NCI-H82 (cell line): ENCODE measurements around the gene CETN3.
"Not testable (repeated sequence)": the region's sequence is repeated elsewhere in the genome, so short reads cannot be mapped to it uniquely, and the experiment has no call there.

Source experiments
- DNase-seq: peaks from one replicate; lab custom pipeline; 2025; lab: John Stamatoyannopoulos, UW

The CETN3 gene

DNA sequence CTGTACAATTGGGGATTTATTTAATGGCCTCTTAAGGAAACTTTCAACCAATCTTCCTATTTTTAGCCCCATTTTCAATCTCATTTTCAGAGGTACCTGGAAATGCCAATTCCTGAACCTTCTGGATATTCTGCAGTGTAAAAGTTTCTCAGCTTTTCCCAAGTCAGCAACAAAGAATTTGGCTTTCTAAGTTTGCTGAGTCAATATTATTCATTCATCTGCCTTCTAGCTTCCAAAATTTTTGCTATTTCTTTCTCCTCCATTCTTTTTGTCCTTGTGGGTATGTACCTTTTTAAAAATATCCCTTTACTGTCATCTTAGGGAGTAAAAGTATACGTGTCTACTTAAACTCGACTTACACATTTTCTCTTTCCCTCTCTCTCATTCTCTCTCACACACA lies 25.7 kb downstream of the CETN3 start:
- DNase-seq = no peak

DNA sequence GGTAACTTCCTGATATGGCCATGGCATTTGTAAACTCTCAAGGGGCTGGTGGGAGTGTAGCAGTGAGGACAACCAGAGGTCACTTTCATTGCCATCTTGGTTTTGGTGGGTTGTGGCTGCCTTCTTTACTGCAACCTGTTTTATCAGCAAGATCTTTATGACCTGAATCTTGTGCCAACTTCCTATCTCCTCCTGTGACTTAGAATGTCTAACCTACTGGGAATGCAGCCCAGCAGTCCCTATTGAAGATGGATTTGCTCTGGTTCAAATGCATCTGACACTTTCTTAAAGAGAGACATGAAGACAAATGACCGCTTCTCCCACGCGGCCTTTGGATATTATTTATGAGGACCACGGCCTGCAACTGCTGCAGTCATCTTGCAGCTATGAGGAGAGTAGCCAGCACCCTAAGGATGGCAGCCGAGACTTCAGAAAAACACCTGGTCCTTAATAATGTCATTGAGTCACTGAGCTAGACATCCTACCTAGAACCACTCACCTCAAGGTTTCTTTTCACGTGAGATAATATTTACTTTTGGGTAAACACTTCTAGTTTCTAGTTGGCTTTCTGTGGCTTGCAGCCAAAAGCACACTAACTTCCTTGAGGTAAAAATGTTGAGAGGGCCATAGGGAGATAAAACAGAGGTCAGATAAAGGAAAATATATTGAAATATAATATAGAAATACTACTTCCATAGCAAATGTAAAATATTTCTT lies 28.2 kb downstream of the CETN3 start:
- DNase-seq = no peak

DNA sequence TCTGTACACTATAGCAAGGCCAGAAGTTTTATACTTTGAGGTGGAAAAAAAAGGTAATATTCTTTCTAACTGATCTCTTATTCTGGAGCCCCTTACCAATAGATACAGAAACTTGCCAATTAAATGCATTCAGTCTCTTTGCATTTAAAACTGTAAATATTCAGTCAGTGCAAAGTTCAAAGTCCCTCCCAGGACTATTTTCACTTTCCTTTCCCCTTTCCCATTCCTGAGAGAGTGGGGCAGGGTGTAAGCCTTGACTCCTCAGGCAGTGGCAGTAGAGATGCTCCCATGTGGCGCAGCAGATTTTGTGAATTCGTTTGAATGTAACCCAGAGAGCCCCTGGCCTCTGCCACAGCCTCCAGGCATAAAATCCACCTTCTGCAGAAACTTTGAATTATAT lies 29.9 kb downstream of the CETN3 start:
- DNase-seq = no peak

DNA sequence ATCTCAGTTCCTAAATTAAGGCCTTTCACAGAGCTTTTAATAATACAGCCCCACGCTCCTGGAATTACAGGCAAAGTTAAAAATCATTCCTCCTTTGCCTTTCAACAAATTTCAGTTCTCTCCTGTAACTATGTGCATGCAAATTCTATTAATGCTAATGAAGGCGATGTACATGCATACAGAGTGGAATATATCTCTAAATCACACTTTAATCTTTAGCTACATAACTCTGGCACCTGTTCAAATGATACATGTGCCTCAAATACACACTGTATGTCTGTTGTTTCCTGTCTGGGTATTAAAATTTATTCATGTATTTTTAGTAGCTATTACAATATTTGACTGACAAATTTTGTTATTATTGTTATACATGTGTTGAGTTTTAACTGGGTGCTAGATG lies 30.8 kb downstream of the CETN3 start:
- no peak for DNase-seq

DNA sequence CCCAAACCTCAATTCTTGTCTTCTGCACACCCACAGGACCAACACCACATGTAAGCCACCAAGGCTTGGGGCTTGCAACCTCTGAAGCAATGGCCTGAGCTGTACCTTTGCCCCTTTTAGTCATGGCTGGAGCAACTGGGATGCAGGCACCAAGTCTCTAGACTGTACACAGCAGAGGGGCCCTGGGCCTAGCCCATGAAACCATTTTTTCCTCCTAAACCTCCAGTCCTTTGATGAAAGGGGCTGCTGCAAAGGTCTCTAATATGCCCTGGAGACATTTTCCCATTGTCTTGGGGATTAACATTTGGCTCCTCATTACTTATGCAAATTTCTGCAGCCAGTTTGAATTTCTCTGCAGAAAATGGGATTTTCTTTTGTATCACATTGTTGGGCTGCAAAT lies 38.3 kb downstream of the CETN3 start:
- DNase-seq = not testable (repeated sequence)

DNA sequence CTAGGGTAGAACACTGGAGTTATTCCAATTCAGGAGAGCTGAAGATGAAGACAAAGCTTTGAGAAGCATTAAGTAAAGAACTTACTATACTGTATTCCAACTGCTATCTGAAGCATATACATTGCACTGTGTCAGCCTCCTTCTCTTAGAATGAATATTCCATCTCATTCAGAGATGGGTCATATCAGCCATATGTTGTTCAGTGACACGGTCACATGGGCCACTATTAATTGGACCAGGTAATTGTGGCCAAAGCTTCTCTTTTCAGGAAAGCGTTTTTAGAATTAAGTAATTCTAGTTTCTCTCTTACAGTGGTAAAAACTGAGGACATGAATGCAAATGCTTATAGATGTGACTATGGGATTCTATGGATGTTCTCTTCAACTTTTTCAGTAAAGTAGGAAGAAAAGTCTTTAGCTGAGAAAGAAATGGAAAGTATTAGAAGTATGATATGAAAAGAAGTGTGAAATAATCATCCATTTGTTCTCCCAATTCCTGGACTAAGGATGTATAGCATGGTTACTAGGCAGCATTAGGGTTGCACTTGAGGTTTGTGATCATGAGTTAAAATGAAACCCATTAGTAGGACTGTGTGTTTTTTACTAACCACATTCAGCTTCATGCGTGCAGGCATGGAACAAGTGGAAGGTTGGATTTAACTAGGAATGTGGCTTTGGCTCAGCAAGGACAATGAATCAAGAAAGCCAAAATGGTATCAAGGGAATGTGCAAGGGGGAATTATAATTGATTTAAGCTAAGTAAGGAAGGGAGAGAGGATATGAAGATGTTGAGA lies 40.9 kb downstream of the CETN3 start:
- DNase-seq = no peak

DNA sequence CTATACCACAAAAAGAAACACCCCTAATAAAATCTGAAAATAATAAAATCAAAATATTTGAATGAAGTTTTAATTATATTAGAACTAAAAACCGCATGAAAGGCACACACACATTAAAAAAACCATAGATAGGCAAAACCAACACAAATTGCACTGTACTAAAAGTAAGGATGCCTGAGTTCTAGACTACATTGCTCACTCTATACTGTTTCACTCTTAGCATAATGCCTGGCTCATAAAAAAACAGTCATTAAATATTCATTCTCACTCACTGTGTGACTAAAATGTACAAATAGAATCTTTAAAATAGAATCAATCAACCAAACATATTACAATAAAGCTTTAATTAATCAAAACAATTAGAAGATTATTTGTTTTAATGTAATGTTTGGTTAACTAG lies 41.7 kb downstream of the CETN3 start:
- no peak for DNase-seq

DNA sequence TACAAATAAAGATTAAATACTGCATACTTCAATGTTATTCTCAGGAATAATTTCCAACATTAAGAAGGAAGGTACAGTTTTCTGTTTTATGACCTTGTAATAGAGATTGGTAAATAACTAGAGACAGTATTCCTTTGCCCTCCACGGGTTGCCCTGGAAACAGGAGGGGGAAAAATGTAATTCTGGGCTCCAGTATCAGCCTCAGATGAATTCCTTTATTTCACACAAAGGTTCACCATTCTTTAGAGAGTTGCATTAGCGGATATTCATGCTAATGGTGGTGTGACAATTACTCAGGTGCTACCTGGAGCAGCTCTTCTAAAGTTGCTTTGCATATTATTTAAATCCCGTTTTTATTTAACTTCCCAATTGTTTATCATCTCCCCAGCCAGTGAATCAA lies 42.6 kb downstream of the CETN3 start:
- DNase-seq = no peak

DNA sequence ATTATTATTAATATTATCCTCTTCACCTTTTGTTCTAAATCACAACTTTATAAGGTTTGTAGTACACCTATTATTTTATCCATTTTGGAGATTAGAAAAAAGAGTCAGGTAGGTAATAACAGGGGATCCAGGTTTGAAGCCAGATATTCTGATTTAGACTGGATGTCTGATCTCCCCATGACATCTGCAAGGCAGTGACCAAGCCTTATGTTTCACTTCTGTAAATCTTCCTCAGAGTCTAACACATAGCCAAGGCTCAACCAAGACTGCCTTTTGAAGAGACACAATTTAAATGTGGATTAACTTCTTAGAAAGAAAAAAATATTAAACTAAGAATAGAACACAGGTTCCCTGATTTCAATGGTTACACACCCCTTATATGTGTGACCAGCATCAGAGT lies 44.2 kb downstream of the CETN3 start:
- no peak for DNase-seq

DNA sequence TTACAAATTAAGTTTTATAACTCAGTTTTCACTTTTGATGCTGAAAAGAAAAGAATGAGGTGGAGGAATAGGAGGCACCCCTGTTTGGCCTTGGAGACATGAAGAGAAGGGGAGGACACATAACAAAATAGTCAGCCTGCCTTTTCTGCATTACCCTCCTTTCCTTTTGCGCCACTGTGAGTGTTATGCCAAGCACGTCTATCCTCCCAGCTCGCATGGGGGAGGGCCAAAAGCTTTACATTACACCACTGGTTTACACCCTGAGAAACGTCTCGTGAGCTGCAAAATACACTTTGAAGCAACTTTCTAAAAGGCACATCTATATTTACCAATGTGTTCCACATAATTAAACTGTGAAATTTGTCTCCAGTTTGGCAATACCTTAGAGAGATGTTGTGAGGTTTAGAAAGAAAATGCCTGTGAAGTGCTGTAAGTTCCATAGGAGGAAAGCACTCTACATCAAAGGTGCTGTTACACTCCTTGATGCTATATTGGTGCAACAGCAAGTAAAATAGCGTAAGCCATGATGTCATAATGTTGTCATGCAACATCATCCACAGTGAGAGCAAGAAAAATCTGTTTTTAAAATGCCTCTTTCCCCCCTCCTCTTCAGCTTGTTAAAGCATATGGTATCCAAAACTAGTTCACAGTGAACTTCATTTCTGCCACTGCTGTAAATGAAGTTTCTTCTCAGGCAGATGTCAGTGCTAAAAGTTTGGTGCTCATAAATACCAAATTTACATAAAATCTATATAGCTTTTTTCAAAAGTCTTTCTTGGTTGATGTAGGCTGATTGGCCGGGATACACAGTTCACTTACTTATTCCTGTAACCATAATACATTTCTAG lies 50.3 kb downstream of the CETN3 start:
- no peak for DNase-seq

DNA sequence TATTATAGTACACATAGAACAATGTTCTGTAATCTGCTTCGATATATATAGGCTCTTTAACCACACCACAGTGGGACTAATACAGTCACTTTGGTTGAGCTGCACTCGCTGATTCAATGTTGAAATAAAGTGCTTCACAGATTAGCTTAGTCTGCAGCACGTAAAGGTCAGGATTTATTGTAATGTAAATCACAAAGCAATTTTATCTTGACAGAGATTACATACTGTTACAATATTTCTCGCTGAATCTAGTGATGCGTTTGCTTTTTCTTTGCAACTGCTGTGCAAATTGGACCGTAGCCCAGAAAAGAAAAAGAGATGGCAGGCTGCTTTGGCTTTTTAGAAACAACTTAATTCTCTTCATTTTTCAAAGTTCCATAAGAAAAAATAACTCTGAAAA lies 52.9 kb downstream of the CETN3 start:
- DNase-seq = no peak

DNA sequence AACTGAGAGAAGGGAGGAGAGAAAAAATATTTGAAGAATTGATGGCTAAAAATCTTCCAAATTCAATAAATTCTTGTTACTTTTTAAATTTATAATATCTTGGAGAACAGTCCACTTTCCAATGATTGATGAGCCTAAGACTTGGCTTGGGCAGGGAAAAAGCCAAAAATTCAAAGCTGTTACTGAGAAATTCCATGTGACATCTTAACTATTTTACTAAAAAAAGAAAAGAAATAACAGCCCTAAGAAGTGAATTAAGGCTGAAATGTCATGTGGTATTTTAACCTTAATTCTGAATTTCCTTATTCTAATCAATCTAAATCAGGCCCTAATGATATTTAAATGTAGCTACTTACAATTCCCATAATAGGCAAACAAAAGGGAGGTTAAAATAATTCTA lies 53.4 kb downstream of the CETN3 start:
- no peak for DNase-seq

DNA sequence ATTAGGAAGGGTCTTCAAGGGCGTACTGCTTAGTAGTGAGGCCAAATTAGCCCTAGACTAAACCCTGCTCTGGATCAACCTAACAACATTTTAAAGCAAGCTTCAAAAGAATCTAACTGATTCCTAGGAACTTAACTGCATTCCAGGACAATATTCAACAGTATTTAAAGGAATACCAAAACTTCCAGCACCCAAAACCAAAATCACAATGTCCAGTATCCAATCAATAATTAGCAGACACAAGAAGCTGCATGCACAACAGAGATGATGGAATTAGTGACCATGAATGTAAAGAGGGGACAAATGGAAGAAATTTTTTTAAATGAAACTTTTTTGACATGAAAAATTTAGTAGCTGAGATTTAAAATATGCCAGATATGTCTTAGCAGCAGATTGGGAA lies 53.9 kb downstream of the CETN3 start:
- DNase-seq = no peak

DNA sequence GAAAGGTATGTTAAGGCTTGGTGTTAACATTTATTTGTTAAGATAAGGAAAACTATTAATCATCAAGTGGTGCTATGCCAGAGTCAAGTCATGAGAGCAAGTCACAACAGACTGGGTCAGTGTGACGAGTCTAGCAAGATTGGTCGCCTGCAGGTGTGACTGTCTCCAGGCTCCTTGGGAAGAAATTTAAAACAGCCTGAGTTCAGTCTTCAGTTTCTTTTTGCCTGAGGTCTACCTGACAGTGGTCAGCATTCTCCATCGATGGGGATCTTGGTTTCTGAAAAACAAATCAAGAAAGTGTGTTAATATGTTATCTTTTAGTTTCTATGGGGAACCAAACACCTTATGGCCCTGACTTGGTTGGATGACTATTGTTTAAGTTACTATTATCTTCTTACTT lies 56.3 kb downstream of the CETN3 start:
- no peak for DNase-seq

DNA sequence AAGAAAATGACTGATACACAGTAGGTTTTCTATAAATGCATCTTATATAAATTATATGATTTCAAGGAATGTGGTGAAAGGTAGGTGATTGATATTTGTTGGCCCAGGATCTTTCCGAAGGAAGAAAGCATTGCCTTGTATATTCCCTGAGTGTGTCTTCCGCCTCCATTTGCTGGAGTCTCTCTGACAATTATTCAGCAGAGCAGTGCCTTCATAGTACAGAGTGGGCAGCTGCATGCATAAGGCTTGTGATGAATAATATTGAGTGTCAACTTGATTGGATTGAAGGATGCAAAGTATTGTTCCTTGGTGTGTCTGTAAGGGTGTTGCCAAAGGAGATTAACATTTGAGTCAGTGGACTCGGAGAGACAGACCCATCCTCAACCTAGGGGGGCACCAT lies 58.5 kb downstream of the CETN3 start:
- DNase-seq = no peak

DNA sequence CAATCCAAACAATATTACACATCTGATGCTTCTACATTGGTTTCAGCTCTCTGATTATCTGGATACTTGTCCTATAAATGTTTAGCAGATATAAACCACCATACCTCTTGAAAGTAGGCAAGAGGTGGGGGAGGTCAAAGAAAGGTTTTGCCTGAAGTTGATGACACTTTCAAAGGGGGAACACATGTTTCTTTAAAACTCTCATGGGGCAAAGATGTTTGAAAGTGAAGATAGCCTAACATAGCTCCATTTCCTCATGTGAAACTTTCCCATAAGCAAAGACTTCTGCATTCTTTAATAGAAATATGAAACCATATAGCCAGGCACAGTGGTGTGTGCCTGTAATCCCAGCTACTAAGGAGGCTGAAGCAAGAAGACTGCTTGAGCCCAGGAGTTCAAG lies 62.1 kb downstream of the CETN3 start:
- DNase-seq = no peak

DNA sequence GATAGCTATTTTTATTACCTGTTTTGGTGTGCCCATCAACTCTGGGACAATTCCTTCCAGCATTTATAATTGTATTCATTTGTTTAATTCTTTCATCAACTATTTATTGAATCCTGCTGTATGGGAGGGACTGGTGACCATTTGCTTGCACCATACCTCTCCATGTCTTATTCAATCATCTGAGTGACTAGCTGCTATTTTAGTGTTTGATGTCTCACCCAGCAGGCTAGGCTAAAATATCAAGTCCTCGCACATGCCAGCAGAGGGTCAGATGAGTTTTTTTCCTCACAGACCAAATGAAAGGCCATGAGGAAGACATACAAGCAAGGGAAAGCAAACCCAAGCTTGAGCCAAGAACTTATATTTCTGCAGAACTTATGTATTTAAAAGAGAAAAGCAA lies 63.9 kb downstream of the CETN3 start:
- no peak for DNase-seq

DNA sequence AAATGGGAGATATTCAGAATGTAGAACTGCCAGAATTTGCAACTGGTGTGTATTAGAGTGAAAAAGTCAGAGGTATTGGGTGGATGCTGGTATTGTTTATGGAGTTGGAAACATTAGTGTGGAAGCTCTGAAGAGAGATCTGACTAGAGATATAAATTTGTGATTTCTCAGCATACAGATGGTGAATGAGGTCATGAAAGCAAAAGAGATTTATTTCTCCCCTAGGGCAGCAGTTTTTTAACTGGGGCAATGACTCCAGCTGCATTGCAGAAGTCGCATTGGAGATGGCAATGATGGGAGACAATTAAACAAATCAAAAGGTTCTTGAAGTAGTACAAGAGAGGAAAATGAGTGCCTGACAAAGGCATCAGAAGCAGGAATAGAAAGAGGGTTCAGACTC lies 64.9 kb downstream of the CETN3 start:
- DNase-seq = no peak

DNA sequence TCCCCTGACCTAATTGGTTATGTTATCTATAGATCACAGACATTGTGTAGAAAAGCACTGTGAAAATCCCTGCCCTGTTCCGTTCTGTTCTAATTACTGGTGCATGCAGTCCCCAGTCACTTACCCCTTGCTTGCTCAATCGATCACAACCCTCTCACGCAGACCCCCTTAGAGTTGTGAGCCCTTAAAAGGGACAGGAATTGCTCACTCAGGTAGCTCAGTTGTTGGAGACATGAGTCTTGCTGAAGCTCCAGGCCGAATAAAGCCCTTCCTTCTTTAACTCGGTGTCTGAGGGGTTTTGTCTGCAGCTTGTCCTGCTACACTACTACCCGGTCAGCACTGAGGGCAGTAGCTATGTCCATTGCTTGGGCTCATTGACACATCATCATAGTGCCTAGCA lies 65.8 kb downstream of the CETN3 start:
- not testable (repeated sequence) for DNase-seq

DNA sequence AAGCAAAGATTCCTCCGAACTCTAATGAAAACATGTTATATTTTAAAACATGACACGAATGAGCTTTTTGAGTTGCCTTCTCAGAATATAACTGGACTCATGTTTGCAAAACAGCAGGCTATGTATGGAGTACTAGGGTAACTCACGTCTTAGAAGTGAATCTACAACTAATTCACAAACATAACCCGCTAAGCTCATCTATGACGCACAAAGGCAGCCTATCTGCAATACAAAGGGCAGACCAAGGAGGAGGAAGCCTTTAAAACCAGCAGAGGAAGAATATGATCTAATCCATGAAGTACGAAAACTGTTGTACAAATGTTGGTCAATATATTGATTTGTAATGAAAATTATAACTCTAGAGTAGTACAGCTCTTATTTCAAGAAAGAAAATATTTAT lies 67.0 kb downstream of the CETN3 start:
- DNase-seq = no peak
